ENCODE results near the gene PFDN2.

Gene PFDN2

GRCh38 chr1:161117759-161118581 lies at the start of gene PFDN2, which contains the start of gene NIT1:
TSS of gene PFDN2 (minus strand) at chr1:161118037. CDS start at chr1:161118026, 11 bp downstream.
TSS of gene NIT1 (plus strand) at chr1:161118105. CDS start at chr1:161118177, 72 bp downstream.
- peak; percentile 86 for DNase-seq

- no peak for DNase-seq
Observed at GRCh38 chr1:161166669-161167548, 49.1 kb upstream of the PFDN2 start.

GRCh38 chr1:161165742-161166668 lies 48.2 kb upstream of the PFDN2 start, which contains the start of gene PPOX:
TSS of gene PPOX (plus strand) at chr1:161166426. CDS start at chr1:161166848, 422 bp downstream.
- peak; percentile 97 for DNase-seq

- no peak for DNase-seq
Observed at GRCh38 chr1:161164901-161165610, 47.2 kb upstream of the PFDN2 start.

- no peak for DNase-seq
Observed at GRCh38 chr1:161163793-161164192, 46.0 kb upstream of the PFDN2 start.

GRCh38 chr1:161162806-161163205 lies 45.0 kb upstream of the PFDN2 start:
- no peak for DNase-seq

GRCh38 chr1:161162052-161162451 lies 44.2 kb upstream of the PFDN2 start:
- no peak for DNase-seq

- no peak for DNase-seq
Observed at GRCh38 chr1:161161652-161162051, 43.8 kb upstream of the PFDN2 start.

- no peak for DNase-seq
Observed at GRCh38 chr1:161160671-161161145, 42.9 kb upstream of the PFDN2 start.

- no peak for DNase-seq
Observed at GRCh38 chr1:161159913-161160243, 42.0 kb upstream of the PFDN2 start.

GRCh38 chr1:161159087-161159912 lies 41.5 kb upstream of the PFDN2 start, which contains the start of gene USP21:
TSS of gene USP21 (plus strand) at chr1:161159500. CDS start at chr1:161160641, 1,141 bp downstream.
- peak; percentile 95 for DNase-seq

- no peak for DNase-seq
Observed at GRCh38 chr1:161158316-161159010, 40.6 kb upstream of the PFDN2 start.

- no peak for DNase-seq
Observed at GRCh38 chr1:161157867-161158266, 40.0 kb upstream of the PFDN2 start.

- DNase-seq: peak; percentile 93
Observed at GRCh38 chr1:161153682-161154337, 36.0 kb upstream of the PFDN2 start, which contains the start of gene UFC1. TSS of gene UFC1 (plus strand) at chr1:161153978. CDS start at chr1:161153998, 20 bp downstream.

GRCh38 chr1:161153176-161153575 lies 35.3 kb upstream of the PFDN2 start:
- DNase-seq: no peak

GRCh38 chr1:161145832-161146231 lies 28.0 kb upstream of the PFDN2 start:
- DNase-seq: no peak

- DNase-seq: no peak
Observed at GRCh38 chr1:161140755-161141400, 23.0 kb upstream of the PFDN2 start.

- DNase-seq: peak; percentile 74
Observed at GRCh38 chr1:161139766-161140165, 21.9 kb upstream of the PFDN2 start.

GRCh38 chr1:161138431-161138830 lies 20.6 kb upstream of the PFDN2 start:
- no peak for DNase-seq

All from CD4-positive, alpha-beta T cell treated with Interleukin-17A for 1 hour (primary cell).